ENCODE measurements around the gene CHST11.
A peak's percentile ranks its signal among the peaks of the same experiment; 100 is the strongest.

The CHST11 gene

DNA sequence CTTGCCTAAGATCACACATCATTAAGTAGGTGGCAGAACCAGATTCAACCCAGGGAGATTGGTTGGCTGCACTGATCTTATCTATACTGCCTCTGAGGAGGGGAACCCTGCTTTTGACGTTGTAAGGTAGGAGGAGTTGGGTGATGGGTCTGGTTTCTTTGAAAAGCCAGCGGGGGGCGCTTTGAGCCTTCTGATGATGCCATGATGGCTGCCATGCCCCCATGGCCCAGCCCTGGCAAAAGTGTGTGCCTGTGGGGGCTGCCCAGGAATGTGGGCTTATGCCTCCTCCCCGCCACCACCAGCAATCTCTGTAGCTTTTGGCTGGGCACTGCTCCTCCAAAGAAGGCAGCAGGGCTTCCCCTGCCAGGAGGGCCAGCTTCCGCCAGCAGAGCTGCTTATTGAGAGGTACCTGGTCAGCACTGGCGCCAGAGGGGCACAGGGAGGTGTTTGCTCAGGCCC lies 277.0 kb downstream of the CHST11 start:
- H3K4me3 ChIP-seq (ENCODE audit: low read length) = no peak overlapping the region
- H4K20me1 ChIP-seq (ENCODE audit: control insufficient read depth, insufficient read depth, low read depth, low read length) = 0 out of 2 replicates have a peak, but pooled peaks cover 3% of the 10 kb centered on the region
- no peaks in the 10 kb centered on the region for H3F3A ChIP-seq (ENCODE audit: control insufficient read depth, insufficient read depth)
- no peaks in the 10 kb centered on the region for H3K9me2 ChIP-seq (replicated peaks; ENCODE audit: control insufficient read depth, low read length)
- H3K79me2 ChIP-seq (ENCODE audit: control insufficient read depth, low read length) = no peaks in the 10 kb centered on the region
- H3K4me1 ChIP-seq (ENCODE audit: control insufficient read depth, low read length) = no peaks in the 10 kb centered on the region
- no peaks in the 10 kb centered on the region for H3K9me3 ChIP-seq (ENCODE audit: control insufficient read depth, insufficient read depth, low read length)
- H3K27me3 ChIP-seq (ENCODE audit: control insufficient read depth, low read length) = no peaks in the 10 kb centered on the region
- TF ChIP-seq EZH2phosphoT487 (IDR thresholded peaks at IDR 0.05; ENCODE audit: borderline replicate concordance, low read length) = no peak
- TF ChIP-seq, protein P1, sequence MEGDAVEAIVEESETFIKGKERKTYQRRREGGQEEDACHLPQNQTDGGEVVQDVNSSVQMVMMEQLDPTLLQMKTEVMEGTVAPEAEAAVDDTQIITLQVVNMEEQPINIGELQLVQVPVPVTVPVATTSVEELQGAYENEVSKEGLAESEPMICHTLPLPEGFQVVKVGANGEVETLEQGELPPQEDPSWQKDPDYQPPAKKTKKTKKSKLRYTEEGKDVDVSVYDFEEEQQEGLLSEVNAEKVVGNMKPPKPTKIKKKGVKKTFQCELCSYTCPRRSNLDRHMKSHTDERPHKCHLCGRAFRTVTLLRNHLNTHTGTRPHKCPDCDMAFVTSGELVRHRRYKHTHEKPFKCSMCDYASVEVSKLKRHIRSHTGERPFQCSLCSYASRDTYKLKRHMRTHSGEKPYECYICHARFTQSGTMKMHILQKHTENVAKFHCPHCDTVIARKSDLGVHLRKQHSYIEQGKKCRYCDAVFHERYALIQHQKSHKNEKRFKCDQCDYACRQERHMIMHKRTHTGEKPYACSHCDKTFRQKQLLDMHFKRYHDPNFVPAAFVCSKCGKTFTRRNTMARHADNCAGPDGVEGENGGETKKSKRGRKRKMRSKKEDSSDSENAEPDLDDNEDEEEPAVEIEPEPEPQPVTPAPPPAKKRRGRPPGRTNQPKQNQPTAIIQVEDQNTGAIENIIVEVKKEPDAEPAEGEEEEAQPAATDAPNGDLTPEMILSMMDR (IDR thresholded peaks at IDR 0.05; ENCODE audit: low read depth, low read length, poor library complexity, severe bottlenecking) = peak; percentile 58
- no peaks in the 10 kb centered on the region for H3K36me3 ChIP-seq (ENCODE audit: control insufficient read depth, low read length)
- no peak overlapping the region for H3K27ac ChIP-seq (ENCODE audit: low read depth, low read length)
- no peak overlapping the region for H3K4me2 ChIP-seq (ENCODE audit: low read length)

DNA sequence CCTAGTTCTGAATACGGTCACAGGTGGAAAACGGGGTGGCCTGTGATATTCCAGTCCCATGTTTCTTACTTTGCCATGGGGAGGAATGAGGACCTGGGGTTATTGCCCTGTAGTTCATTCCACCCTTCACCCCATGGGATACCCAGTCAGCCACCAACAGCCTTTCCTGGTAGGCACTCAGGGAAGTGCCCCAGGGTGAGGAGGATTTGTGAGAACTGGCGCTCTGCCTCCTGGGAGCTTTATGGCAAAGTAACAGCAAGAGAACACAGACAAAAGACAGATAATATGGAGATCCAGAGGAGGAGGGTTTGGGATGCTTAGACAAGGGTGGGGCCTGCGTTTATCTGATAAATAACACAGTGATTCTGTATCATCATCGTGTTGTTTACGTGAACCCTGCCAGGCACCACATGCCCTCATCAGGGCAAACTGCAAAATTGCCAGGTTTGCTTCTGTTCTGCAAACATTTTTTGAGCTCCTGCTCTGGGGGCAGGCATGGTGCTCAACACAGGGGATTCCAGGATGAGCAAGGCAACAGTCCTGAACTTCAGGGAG lies 277.9 kb downstream of the CHST11 start:
- no peak overlapping the region for H3K4me2 ChIP-seq (ENCODE audit: low read length)
- 0 out of 2 replicates have a peak, but pooled peaks cover 3% of the 10 kb centered on the region for H4K20me1 ChIP-seq (ENCODE audit: control insufficient read depth, insufficient read depth, low read depth, low read length)
- no peaks in the 10 kb centered on the region for H3K9me2 ChIP-seq (replicated peaks; ENCODE audit: control insufficient read depth, low read length)
- TF ChIP-seq, protein P1 (IDR thresholded peaks at IDR 0.05; ENCODE audit: low read depth, low read length, poor library complexity, severe bottlenecking) = no peak
- TF ChIP-seq EZH2phosphoT487 (IDR thresholded peaks at IDR 0.05; ENCODE audit: borderline replicate concordance, low read length) = no peak
- no peaks in the 10 kb centered on the region for H3K27me3 ChIP-seq (ENCODE audit: control insufficient read depth, low read length)
- H3K4me1 ChIP-seq (ENCODE audit: control insufficient read depth, low read length) = no peaks in the 10 kb centered on the region
- H3K27ac ChIP-seq (ENCODE audit: low read depth, low read length) = no peak overlapping the region
- no peaks in the 10 kb centered on the region for H3F3A ChIP-seq (ENCODE audit: control insufficient read depth, insufficient read depth)
- H3K9me3 ChIP-seq (ENCODE audit: control insufficient read depth, insufficient read depth, low read length) = no peaks in the 10 kb centered on the region
- no peaks in the 10 kb centered on the region for H3K36me3 ChIP-seq (ENCODE audit: control insufficient read depth, low read length)
- H3K79me2 ChIP-seq (ENCODE audit: control insufficient read depth, low read length) = no peaks in the 10 kb centered on the region
- H3K4me3 ChIP-seq (ENCODE audit: low read length) = no peak overlapping the region

DNA sequence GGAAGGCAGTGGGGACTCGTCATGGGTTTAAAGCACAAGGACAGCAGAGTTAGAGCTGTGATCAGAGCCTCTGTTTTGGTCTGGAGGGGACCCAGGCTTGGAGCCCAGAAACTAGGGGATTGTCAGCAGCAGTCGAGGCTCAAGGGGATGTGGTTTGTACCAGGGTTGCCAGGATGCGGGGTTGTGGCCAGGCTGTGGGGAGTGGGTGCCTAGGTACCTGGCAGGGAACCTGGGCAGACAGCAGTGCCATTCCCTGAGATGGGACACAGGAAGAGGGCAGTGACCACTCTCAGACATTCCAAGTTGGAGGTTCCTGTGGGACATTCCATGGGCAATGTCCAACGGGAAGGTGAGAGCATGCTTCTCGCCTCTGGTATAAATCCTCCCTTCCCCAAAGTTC lies 279.1 kb downstream of the CHST11 start:
- Histone ChIP-seq H3K4me1 (ENCODE audit: control insufficient read depth, low read length) (peaks cover 8% of the 10 kb centered on the region), H3K4me3 (ENCODE audit: low read length) (no peak overlapping the region), H3K79me2 (ENCODE audit: control insufficient read depth, low read length) (no peaks in the 10 kb centered on the region), H3K36me3 (ENCODE audit: control insufficient read depth, low read length) (no peaks in the 10 kb centered on the region), H3K27ac (ENCODE audit: low read depth, low read length) (no peak overlapping the region), H3F3A (ENCODE audit: control insufficient read depth, insufficient read depth) (no peaks in the 10 kb centered on the region), H3K9me3 (ENCODE audit: control insufficient read depth, insufficient read depth, low read length) (no peaks in the 10 kb centered on the region), H3K9me2 (replicated peaks; ENCODE audit: control insufficient read depth, low read length) (no peaks in the 10 kb centered on the region), H4K20me1 (ENCODE audit: control insufficient read depth, insufficient read depth, low read depth, low read length) (0 out of 2 replicates have a peak, but pooled peaks cover 3% of the 10 kb centered on the region), H3K4me2 (ENCODE audit: low read length) (no peak overlapping the region), H3K27me3 (ENCODE audit: control insufficient read depth, low read length) (no peaks in the 10 kb centered on the region)
- TF ChIP-seq EZH2phosphoT487 (IDR thresholded peaks at IDR 0.05; ENCODE audit: borderline replicate concordance, low read length) = no peak
- TF ChIP-seq, protein P1 (IDR thresholded peaks at IDR 0.05; ENCODE audit: low read depth, low read length, poor library complexity, severe bottlenecking) = no peak

All from DOHH2 (cell line).